A549 (cell line): ENCODE data around the gene TBX20. TPM values are rescaled to one million over a fixed set of nuclear protein-coding genes. Genes with fewer than 3 reads are reported as not detected.

Source experiments
- ATAC-seq, 2 experiments: fragments of 200-7000 bp in 1 of 2; fragments of >200 bp in 1 of 2; cut with Nextera tagmentation in 1 of 2; cut with Tn5 transposase in 1 of 2; 3 replicates each; pipeline versions ENCODE4 v1.8.0 to v1.9.1; 2018 to 2020; ENCODE audit warnings: mild to moderate bottlenecking in 1 of 2, moderate library complexity in 1 of 2
- CTCF ChIA-PET: fragments of 300-600 bp; sonication (Branson Sonifier 250); formaldehyde crosslinking; extraction: SDS; loops from one replicate; lab custom pipeline; 2021; ENCODE audit warnings: antibody characterized with exemption, inconsistent platforms; lab: Yijun Ruan, JAX
- POLR2A ChIA-PET: fragments of 350-600 bp; formaldehyde crosslinking; extraction: SDS; loops from one replicate; lab custom pipeline; 2021; ENCODE audit warnings: antibody characterized with exemption, inconsistent platforms; lab: Yijun Ruan, JAX
- DNase-seq, 2 experiments: peaks; one replicate each; pipeline versions ENCODE4 v3.0.0 to v3.0.0-alpha.2; 2011 to 2016; ENCODE audit warnings: low read depth in 1 of 2, low spot score in 1 of 2
- FAIRE-seq: peaks from 2 replicates; lab custom pipeline; 2011; peaks lifted over from hg19 to GRCh38; lab: Jason Lieb, UNC
- H3K27ac ChIP-seq, 2 experiments: fragments of >200 bp; sonication (Bioruptor Twin); formaldehyde crosslinking; 3 replicates each; pipeline ENCODE4 v1.5.1; 2016 to 2017
- H3K4me1 ChIP-seq: fragments of >200 bp; sonication (Bioruptor Twin); formaldehyde crosslinking; 3 replicates; pipeline ENCODE4 v1.6.1; 2016
- H3K4me2 ChIP-seq: fragments of >200 bp; sonication (Bioruptor Twin); formaldehyde crosslinking; 3 replicates; pipeline ENCODE4 v1.6.1; 2016
- H3K4me3 ChIP-seq: fragments of >200 bp; sonication (Bioruptor Twin); formaldehyde crosslinking; 3 replicates; pipeline ENCODE4 v1.5.1; 2016
- H3K9me3 ChIP-seq: fragments of >200 bp; sonication (Bioruptor Twin); formaldehyde crosslinking; 3 replicates; pipeline ENCODE4 v1.6.1; 2016
- CEBPB ChIP-seq, 2 experiments: fragments of >200 bp in 1 of 2; sonication (Bioruptor Twin) in 1 of 2; formaldehyde crosslinking in 1 of 2; IDR thresholded peaks; 2 replicates each; pipeline ENCODE4 v1.6.1; 2012 to 2016
- EHF ChIP-seq: fragments of 250-450 bp; sonication (Bioruptor Pico); IDR thresholded peaks from 2 replicates; pipeline ENCODE4 v1.5.0; 2020; ENCODE audit warnings: mild to moderate bottlenecking
- FOXS1 ChIP-seq: fragments of 250-450 bp; sonication (Bioruptor Pico); IDR thresholded peaks from 2 replicates; pipeline ENCODE4 v1.5.0; 2020; ENCODE audit warnings: mild to moderate bottlenecking, moderate library complexity
- HOXA7 ChIP-seq: fragments of 250-450 bp; sonication (Bioruptor Pico); IDR thresholded peaks from 2 replicates; pipeline ENCODE4 v1.5.0; 2020; ENCODE audit warnings: mild to moderate bottlenecking, moderate library complexity
- HOXB5 ChIP-seq: fragments of 250-450 bp; sonication (Bioruptor Pico); IDR thresholded peaks from 2 replicates; pipeline ENCODE4 v1.5.0; 2020; ENCODE audit warnings: mild to moderate bottlenecking, moderate library complexity
- JUNB ChIP-seq: fragments of >200 bp; sonication (Bioruptor Twin); formaldehyde crosslinking; IDR thresholded peaks from 2 replicates; pipeline ENCODE4 v1.6.1; 2016
- RAD21 ChIP-seq, 2 experiments: fragments of >200 bp in 1 of 2; sonication (Bioruptor Twin) in 1 of 2; formaldehyde crosslinking in 1 of 2; IDR thresholded peaks in 1 of 2; conservative IDR thresholded peaks in 1 of 2; 2 replicates in 1 of 2; 3 replicates in 1 of 2; pipeline ENCODE4 v1.6.1; 2012 to 2018; ENCODE audit warnings: inconsistent platforms in 1 of 2
- RARB ChIP-seq: fragments of 250-450 bp; sonication (Bioruptor Pico); IDR thresholded peaks from 2 replicates; pipeline ENCODE4 v1.8.0; 2021; ENCODE audit warnings: mild to moderate bottlenecking, moderate library complexity
- RFX5 ChIP-seq: fragments of 450-650 bp; IDR thresholded peaks from 2 replicates; pipeline ENCODE4 v1.7.1; 2014; ENCODE audit warnings: antibody characterized with exemption, mild to moderate bottlenecking, moderate library complexity
- SREBF2 ChIP-seq: fragments of 450-650 bp; IDR thresholded peaks from 2 replicates; pipeline ENCODE4 v1.6.1; 2014; ENCODE audit warnings: mild to moderate bottlenecking, moderate library complexity
- TFCP2L1 ChIP-seq: fragments of 250-450 bp; sonication (Bioruptor Pico); IDR thresholded peaks from 2 replicates; pipeline ENCODE4 v1.5.0; 2021; ENCODE audit warnings: mild to moderate bottlenecking
- USF2 ChIP-seq: fragments of 450-650 bp; IDR thresholded peaks from 2 replicates; pipeline ENCODE4 v1.6.1; 2014; ENCODE audit warnings: antibody characterized with exemption
- ZC3H11A ChIP-seq: fragments of 450-650 bp; IDR thresholded peaks from 2 replicates; pipeline ENCODE4 v1.6.1; 2014; ENCODE audit warnings: antibody characterized with exemption, mild to moderate bottlenecking
- ZFP36 ChIP-seq: fragments of 450-650 bp; IDR thresholded peaks from 2 replicates; pipeline ENCODE4 v1.6.1; 2014; ENCODE audit warnings: borderline replicate concordance; ENCODE audit not compliant: partially characterized antibody
- ZSCAN20 ChIP-seq: fragments of 250-450 bp; sonication (Bioruptor Pico); IDR thresholded peaks from 2 replicates; pipeline ENCODE4 v1.8.0; 2022; ENCODE audit warnings: mild to moderate bottlenecking, moderate library complexity
- whole genome bisulfite sequencing: methylation state at CpG from one replicate; pipeline ENCODE4 v1.1.6; 2017; ENCODE audit errors: missing lambda C conversion rate; 5-methylcytosine and 5-hydroxymethylcytosine counted together
- polyA plus RNA-seq, 4 experiments: library from polyadenylated mRNA; depleted of rRNA in 3 of 4; stranded (reverse); fragments of >200 nt; fragmentation: RNase III in 1 of 4; extraction: RNeasy Plus Mini Kit Qiagen cat#74134 plus additional on column Dnase treatment in 1 of 4; gene quantifications; 2 replicates in 3 of 4; 3 replicates in 1 of 4; pipeline ENCODE4 v1.2.3, GENCODE V29; 2011 to 2017
- TF ChIP-seq, protein P1 (sequence below): fragments of 200-600 bp; sonication (generic); IDR thresholded peaks from 2 replicates; pipeline ENCODE4 v1.6.1; 2016; ENCODE audit warnings: antibody characterized with exemption, mild to moderate bottlenecking, moderate library complexity
- TF ChIP-seq, protein P2 (sequence below): fragments of >200 bp; sonication (Bioruptor Twin); formaldehyde crosslinking; IDR thresholded peaks from 3 replicates; pipeline ENCODE4 v1.5.1; 2016

Gene TBX20
- polyA plus RNA-seq, 2 of the 4 experiments (the other 2 are of a cell fraction) = 1.3 to 1.6 TPM

DNA sequence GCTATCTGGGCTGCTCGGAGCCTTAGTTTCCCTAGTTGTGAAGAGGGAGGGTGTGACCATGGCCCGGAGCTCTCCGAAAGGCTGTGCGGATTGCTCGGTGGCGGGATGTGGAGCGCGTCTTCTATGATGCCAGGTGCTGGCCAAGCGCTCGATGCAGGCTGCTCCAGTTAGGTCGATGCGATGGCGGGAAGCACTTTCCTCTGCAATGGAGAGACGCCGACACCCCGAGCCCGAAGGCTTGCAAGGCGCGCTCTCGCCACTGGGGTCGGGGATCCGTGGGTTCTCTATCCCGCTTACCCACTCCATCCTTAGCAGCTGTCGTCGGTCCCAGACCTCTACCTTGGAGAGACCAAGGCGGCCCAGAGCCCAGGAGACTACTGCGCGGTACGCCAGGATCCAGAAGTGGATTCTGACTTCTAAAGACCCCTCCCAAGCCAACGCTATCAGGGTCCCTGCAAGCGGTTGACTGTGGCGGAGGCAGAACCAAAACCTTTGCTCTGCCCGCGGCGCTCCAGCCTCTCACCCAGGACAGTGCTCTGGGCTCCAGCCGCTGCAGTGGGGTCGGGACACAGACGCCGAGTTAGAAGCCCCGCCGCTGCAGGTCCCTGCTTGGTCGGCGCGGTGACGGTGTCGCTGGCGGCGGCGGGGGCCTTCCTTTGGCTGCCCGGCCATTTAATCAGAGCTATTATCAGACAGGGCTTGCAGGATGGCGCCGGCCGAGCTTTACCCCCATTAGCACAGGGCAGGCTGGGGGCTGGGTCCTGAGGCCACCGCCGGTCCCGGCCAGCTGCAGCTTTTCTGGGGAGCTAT lies 7.8 kb upstream of the TBX20 start:
- ChIA-PET POLR2A (no interaction called here), CTCF (interaction anchor here (1.4 kb wide), 1 partner anchor 12 kb away, joined by 3 read pairs; no protein-coding TSS in a partner anchor)
- H3K4me1 ChIP-seq = no peaks in the 10 kb centered on the region
- TF ChIP-seq ZC3H11A (no peak), HOXB5 (CRISPR knock-in tag) (no peak)
- no peak overlapping the region for H3K27ac ChIP-seq
- H3K4me3 ChIP-seq = no peak overlapping the region
- no peak overlapping the region for H3K4me2 ChIP-seq
- DNase-seq (no peak), FAIRE-seq (no peak), ATAC-seq (no peak)
- no peaks in the 10 kb centered on the region for H3K9me3 ChIP-seq
- 86% methylated on average over 34 of the region's 56 CpGs for WGBS

DNA sequence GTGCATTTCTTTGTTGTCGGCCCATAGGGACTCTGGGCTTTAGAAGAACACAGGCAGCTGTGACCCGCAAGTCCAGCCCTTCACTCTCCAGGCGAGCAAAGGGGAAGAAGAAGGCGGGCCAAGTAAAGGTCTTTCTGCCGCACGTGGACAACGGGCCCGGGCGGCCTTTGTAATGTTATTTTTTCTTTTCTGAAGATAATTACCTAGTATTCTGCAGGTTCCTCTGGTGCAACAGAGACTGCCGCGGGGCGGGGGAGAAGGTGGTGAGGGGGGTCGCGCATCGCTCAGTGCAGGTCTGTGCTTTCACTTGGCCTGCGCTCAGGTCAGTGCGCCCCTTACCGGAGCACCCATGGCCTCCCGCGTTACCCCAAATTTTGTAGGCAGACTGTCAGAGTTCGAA lies 7.1 kb upstream of the TBX20 start:
- CTCF ChIA-PET = interaction anchor here (1.4 kb wide), 1 partner anchor 11 kb away, joined by 3 read pairs; no protein-coding TSS in a partner anchor
- no peak for DNase-seq
- no peak for ATAC-seq

DNA sequence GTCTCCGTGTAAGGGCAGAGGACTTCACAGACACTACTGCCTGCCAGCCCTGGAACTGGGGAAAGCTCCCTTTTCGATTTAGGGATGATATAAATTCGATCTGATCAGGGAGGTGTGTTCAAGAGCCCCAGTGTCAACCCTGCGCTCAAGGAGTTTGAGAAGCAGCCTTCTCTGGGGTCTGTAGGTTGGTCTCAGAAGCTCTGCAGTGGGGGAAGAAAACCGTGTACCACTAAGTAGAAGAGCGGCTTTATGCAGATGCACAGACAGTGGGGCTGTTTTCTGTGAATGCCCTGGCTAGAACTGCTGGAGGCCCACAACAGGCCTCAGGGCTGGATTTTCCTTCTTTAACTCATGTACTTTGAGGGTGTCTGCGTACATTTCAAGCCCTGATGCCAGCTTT lies 6.3 kb upstream of the TBX20 start:
- ChIA-PET CTCF (interaction anchor here (0.6 kb wide), 1 partner anchor 1290 kb away, joined by 5 read pairs; no protein-coding TSS in a partner anchor), POLR2A (no interaction called here)
- ATAC-seq (no peak), FAIRE-seq (no peak), DNase-seq (no peak)
- WGBS = 50% methylated on average over 7 of the region's 7 CpGs
- no peak overlapping the region for H3K4me2 ChIP-seq
- no peaks in the 10 kb centered on the region for H3K4me1 ChIP-seq
- no peaks in the 10 kb centered on the region for H3K9me3 ChIP-seq
- no peak overlapping the region for H3K27ac ChIP-seq
- TF ChIP-seq FOXS1 (CRISPR knock-in tag) (no peak), ZFP36 (no peak)
- H3K4me3 ChIP-seq = no peak overlapping the region

More for the DNA sequence above, 7.1 kb upstream of the TBX20 start:
- 65% methylated on average over 17 of the region's 21 CpGs for WGBS
- no peaks in the 10 kb centered on the region for H3K4me1 ChIP-seq
- H3K4me3 ChIP-seq = no peak overlapping the region
- POLR2A ChIA-PET = no interaction called here
- FAIRE-seq = no peak
- no peaks in the 10 kb centered on the region for H3K9me3 ChIP-seq
- no peak overlapping the region for H3K27ac ChIP-seq
- H3K4me2 ChIP-seq = no peak overlapping the region
- TF ChIP-seq JUNB (no peak), USF2 (no peak), HOXA7 (CRISPR knock-in tag) (no peak), RARB (CRISPR knock-in tag) (no peak)

DNA sequence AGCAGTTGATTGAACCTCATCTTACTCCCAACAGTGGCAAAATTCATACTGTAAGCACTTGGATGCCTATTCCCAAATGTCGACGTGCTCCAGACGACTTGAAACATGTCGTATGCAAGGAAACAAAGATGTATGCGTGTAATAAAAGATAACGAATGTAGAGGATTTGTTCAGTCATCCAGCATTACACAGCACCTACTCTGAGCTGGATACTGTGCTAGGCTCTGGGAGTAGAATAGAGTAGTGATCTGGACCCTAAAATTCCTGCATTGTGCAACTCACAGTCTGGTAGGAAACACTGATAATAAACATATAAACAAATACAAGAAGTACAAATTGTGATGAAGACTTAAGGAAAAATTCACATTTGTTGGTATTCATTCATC lies 5.6 kb upstream of the TBX20 start:
- TF ChIP-seq CEBPB (IDR thresholded peaks at IDR 0.05) (no peak), ZSCAN20 (CRISPR knock-in tag) (no peak), RARB (CRISPR knock-in tag) (no peak), FOXS1 (CRISPR knock-in tag) (no peak), TFCP2L1 (CRISPR knock-in tag) (no peak), RAD21 (conservative IDR thresholded peaks at IDR 0.05 in 1 of 2, IDR thresholded peaks at IDR 0.05 in 1 of 2) (no peak), RFX5 (no peak), SREBF2 (no peak), EHF (no peak)
- TF ChIP-seq, protein P1, sequence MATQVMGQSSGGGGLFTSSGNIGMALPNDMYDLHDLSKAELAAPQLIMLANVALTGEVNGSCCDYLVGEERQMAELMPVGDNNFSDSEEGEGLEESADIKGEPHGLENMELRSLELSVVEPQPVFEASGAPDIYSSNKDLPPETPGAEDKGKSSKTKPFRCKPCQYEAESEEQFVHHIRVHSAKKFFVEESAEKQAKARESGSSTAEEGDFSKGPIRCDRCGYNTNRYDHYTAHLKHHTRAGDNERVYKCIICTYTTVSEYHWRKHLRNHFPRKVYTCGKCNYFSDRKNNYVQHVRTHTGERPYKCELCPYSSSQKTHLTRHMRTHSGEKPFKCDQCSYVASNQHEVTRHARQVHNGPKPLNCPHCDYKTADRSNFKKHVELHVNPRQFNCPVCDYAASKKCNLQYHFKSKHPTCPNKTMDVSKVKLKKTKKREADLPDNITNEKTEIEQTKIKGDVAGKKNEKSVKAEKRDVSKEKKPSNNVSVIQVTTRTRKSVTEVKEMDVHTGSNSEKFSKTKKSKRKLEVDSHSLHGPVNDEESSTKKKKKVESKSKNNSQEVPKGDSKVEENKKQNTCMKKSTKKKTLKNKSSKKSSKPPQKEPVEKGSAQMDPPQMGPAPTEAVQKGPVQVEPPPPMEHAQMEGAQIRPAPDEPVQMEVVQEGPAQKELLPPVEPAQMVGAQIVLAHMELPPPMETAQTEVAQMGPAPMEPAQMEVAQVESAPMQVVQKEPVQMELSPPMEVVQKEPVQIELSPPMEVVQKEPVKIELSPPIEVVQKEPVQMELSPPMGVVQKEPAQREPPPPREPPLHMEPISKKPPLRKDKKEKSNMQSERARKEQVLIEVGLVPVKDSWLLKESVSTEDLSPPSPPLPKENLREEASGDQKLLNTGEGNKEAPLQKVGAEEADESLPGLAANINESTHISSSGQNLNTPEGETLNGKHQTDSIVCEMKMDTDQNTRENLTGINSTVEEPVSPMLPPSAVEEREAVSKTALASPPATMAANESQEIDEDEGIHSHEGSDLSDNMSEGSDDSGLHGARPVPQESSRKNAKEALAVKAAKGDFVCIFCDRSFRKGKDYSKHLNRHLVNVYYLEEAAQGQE = no peak
- TF ChIP-seq, protein P2, sequence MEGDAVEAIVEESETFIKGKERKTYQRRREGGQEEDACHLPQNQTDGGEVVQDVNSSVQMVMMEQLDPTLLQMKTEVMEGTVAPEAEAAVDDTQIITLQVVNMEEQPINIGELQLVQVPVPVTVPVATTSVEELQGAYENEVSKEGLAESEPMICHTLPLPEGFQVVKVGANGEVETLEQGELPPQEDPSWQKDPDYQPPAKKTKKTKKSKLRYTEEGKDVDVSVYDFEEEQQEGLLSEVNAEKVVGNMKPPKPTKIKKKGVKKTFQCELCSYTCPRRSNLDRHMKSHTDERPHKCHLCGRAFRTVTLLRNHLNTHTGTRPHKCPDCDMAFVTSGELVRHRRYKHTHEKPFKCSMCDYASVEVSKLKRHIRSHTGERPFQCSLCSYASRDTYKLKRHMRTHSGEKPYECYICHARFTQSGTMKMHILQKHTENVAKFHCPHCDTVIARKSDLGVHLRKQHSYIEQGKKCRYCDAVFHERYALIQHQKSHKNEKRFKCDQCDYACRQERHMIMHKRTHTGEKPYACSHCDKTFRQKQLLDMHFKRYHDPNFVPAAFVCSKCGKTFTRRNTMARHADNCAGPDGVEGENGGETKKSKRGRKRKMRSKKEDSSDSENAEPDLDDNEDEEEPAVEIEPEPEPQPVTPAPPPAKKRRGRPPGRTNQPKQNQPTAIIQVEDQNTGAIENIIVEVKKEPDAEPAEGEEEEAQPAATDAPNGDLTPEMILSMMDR = no peak
- POLR2A ChIA-PET = no interaction called here
- no peak for FAIRE-seq
- H3K27ac ChIP-seq = no peak overlapping the region
- no peaks in the 10 kb centered on the region for H3K4me1 ChIP-seq
- no peak overlapping the region for H3K4me2 ChIP-seq
- no peak for ATAC-seq
- 0 out of 3 replicates have a peak, but pooled peaks cover 2% of the 10 kb centered on the region for H3K9me3 ChIP-seq
- no peak for DNase-seq
- CTCF ChIA-PET = no interaction called here
- H3K4me3 ChIP-seq = no peak overlapping the region
- 71% methylated on average over 6 of the region's 6 CpGs for whole genome bisulfite sequencing
